Renal cortex interstitium (tissue), 11 donors: ENCODE results near the gene SDK2. TPM values are rescaled to one million over a fixed set of nuclear protein-coding genes. Genes with fewer than 3 reads are reported as not detected.
"Not testable (repeated sequence)": the region's sequence is repeated elsewhere in the genome, so short reads cannot be mapped to it uniquely, and the experiment has no call there.

Experiments used
- DNase-seq, 11 donors: peaks; one replicate each; pipeline ENCODE4 v3.0.0-alpha.2; 2013; ENCODE audit warnings: low read depth in 9 of 11, low spot score in 4 of 11; ENCODE audit errors: extremely low read depth in 1 of 11
- polyA plus RNA-seq, 3 donors: library from polyadenylated mRNA; unstranded; fragments of 120-200 nt; gene quantifications; one replicate each; pipeline ENCODE4 v1.2.1, GENCODE V29; 2013; ENCODE audit not compliant: insufficient read length in 3 of 3

SDK2 gene
- polyA plus RNA-seq, 3 donors = 6.8 to 11.1 (median 9.2) TPM

GRCh38 chr17:73316919-73317505 lies 327.2 kb downstream of the SDK2 start:
- DNase-seq = no peak

GRCh38 chr17:73315471-73315870 lies 328.8 kb downstream of the SDK2 start:
- no peak for DNase-seq

DNA sequence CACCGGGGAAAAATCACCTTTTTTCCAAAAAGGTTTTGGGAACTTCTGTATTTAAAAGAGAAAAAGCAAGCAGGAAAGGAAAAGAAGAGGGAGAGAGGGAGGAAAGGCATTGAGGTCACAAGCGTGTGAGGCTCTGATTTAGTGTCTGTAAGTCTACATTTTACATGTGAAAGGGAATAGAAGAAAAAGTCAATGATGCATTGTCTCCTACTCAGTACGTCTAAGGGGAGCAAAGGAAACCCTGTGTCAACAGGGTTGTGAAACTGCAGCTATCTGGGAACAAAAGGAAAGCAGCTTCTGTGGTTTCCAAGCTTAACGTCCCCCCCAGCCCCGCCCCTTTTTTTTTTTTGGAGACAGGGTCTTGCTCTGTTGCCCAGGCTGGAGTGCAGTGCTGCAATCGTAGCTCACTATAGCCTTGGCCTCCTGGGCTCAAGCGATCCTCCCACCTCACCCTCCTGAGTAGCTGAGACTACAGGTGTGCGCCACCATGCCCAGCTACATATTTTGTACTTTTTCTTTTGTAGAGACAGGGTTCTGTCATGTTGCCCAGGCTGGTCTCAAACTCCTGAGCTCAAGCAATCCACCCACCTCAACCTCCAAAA lies 330.6 kb downstream of the SDK2 start:
- DNase-seq = no peak

GRCh38 chr17:73312887-73313286 lies 331.4 kb downstream of the SDK2 start:
- DNase-seq = not testable (repeated sequence)

- DNase-seq = peak; percentile 74 to 94 (median 91)
Observed at GRCh38 chr17:73311781-73312641, 332.2 kb downstream of the SDK2 start, which contains the start of gene CDC42EP4. Gene CDC42EP4 (minus strand): TSS chr17:73312001. CDS start chr17:73286500, 25,501 bp downstream.

DNA sequence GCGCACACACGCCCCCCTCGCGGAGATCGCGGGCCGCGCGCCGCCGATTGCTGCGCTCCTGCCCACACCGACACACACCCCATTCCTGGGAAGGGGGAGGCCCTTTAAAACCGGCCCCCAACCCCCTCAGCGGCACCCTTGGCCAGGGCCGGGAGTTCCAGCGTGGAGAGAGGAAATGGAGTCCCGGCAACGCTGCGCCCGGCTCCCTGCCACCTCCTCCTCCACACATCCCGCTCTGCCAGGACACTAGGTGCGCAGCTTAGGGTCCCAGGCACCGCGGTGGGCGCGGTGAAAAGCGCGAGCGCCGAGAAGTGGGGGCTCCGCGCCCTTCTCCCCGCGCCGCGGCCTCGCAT lies 332.8 kb downstream of the SDK2 start:
- no peak for DNase-seq

DNA sequence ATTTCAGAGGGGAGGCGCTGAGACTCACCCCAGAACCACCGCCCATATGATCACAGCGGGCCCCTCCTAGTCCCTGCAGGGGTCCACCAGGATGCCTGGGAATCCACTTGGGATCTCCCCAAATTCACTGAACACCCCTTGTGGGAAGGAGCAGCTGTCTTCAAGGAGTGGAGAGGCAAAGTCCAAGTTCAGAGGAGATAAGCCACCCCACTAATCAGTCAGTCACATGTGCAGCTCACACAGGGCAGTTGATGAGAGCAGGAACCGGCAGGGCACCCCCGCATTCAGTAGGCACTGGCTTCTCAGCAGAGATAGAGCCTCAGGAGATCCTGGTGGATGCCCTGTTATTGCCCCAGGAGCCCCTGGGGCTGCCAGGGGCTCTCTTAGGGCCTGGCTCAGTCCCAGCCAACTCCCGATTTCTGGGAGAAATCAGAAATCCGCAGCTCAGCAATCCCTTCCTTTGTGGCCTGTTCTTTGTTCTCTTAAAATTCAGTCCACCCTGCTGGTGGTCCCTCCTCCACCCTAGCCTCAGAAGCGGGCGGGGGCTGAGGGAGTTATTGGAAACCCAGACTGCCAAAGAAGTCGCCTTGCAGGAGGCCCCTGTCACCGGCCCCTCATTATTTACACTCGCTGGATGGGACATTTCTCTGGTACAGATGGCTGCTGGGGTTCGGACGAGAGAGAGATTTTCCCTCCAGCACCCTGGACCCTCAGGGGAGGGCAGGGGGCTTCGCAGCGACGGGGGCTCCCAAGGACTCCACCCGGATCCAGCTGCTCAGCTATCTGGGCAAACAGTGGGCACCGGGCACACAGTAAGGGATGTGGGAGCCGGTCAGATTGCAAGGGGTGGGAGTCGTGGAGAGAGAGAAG lies 334.3 kb downstream of the SDK2 start:
- peak in 1 of 11 donors; percentile 59 for DNase-seq

GRCh38 chr17:73308959-73309358 lies 335.3 kb downstream of the SDK2 start:
- DNase-seq = not testable (repeated sequence)

DNA sequence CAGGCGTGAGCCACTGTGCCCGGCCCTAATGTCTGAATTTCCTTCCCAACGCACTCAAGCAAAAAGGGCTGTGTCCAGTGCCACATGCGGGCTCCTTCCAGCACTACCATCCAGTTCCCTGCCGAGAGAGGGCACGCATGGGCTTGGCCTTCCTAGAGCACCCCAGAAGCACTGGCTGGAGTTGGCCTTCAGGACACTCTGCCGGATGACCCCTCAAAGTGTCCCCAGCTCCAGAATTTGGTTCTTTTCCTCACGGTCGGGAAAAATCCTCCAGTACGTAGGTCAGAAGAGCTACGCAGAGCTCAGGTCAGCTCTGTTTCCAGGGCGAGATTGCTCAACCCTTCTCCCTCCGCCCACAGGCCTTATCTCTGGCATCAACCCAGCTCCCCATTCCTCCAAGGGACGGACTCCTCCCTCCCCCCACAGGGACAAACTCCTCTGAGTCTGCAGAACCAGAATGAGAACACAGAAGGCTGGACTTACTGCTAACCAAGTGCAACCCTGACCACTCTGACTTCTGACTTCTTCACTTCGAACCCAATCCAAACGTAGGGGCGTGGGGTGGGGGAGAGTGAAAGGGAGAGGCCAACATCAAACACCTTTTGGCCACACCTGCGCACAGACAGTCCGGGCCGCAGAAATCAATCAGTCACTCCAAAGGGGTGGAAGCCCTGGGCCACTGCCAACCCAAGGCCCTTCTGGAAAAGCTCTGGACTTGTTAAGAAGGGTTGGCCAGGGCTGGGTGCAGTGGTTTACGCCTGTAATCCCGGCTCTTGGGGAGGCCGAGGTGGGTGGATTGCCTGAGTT lies 336.0 kb downstream of the SDK2 start:
- DNase-seq = peak in 2 of 11 donors; percentile 73 to 82

DNA sequence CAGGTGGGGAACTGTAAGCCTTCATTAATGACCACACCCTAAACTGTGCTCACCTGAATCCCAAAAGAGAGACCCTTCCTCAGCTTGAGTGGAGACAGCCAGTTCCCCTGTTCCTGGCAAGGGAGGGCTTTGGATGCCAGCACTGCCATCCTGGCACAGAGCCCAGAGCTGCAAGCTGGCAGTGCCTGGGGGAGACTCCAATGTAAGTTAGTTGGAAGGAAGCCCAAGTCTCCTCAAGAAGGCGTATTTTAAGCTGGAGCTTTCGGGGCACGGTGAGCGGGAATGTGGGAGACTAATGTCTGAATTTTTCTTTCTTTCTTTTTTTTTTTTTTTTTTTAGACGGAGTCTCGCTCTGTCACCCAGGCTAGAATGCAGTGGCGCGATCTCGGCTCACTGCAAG lies 337.1 kb downstream of the SDK2 start:
- DNase-seq = no peak

DNA sequence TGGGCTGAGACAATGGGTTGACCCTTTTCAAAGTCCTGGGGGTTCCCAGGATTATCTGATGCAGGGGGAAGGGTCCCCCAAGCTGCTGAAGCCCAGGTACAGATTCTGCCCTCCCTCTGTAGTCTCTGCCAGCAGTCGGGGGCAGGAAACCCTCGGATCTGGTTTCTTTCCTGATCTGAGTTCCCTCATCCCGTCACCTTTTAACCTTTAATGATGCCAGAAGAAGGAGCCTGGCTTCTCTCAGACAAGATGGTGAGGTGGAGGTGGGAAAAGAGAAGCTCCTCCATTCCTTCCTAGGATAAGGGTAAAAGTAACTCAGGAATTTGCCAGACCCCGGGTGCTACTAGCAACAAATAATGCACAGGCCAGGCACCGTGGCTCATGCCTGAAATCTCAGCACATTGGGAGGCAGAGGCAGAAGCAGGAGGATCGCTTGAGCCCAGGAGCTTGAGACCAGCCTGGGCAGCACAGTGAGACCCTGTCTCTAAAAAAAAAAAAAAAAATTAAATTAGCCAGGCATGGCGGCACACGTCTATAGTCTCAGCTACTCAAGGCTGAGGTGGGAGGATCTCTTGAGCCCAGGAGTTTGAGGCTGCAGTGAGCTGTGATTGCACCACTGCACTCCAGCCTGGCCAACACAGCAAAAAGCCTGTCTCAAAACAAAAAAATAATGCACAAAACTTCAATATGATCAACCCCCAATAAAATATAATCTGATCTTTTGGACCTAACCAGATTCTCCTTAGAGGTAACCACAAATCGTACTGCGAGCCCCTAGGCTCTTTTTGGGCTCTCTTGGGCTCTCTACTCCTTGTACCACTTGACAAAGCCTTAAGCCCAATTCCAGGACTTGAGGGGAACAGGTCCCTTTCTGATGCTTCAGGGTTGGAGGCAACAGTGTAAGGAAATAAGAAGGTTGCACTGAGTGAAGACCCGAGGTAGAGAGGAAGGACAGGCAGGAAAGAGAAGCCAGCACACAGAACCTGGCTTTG lies 338.1 kb downstream of the SDK2 start:
- DNase-seq = no peak

GRCh38 chr17:73304971-73305812 lies 339.1 kb downstream of the SDK2 start:
- DNase-seq = peak in 4 of 11 donors; percentile 56 to 74 (median 62)

DNA sequence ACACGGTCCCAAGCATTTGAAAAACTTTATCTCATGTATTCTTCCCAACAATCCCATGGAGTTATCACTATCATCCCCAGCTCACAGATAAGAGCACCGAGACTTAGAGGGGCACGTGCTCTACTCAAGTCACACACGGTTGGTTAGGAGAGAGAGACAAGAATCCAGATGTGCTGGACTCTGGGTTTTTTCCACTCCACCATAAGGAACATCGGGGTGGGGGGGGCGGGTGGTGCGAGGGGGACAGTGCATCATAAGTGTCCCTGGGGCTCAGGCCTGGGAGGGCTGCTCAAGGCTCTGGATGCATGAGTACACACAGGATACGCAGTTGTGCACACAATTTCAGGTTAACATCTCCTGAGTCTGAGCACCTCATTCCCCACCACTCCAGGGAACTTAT lies 339.8 kb downstream of the SDK2 start:
- no peak for DNase-seq

GRCh38 chr17:73302189-73302588 lies 342.1 kb downstream of the SDK2 start:
- DNase-seq = no peak

GRCh38 chr17:73301369-73301768 lies 342.9 kb downstream of the SDK2 start:
- DNase-seq = no peak

- DNase-seq = no peak
Observed at GRCh38 chr17:73300392-73300791, 343.9 kb downstream of the SDK2 start.
